T-helper 1 cell (primary cell): Measurements from ENCODE around the gene DDIAS.
A peak's percentile ranks its signal among the peaks of the same experiment; 100 is the strongest.
"Not testable (repeated sequence)": the region's sequence is repeated elsewhere in the genome, so short reads cannot be mapped to it uniquely, and the experiment has no call there.

Source experiments
- DNase-seq, 5 donors: peaks; one replicate each; pipeline ENCODE4 v3.0.0-alpha.2; 2012 to 2020

The DDIAS gene

DNA sequence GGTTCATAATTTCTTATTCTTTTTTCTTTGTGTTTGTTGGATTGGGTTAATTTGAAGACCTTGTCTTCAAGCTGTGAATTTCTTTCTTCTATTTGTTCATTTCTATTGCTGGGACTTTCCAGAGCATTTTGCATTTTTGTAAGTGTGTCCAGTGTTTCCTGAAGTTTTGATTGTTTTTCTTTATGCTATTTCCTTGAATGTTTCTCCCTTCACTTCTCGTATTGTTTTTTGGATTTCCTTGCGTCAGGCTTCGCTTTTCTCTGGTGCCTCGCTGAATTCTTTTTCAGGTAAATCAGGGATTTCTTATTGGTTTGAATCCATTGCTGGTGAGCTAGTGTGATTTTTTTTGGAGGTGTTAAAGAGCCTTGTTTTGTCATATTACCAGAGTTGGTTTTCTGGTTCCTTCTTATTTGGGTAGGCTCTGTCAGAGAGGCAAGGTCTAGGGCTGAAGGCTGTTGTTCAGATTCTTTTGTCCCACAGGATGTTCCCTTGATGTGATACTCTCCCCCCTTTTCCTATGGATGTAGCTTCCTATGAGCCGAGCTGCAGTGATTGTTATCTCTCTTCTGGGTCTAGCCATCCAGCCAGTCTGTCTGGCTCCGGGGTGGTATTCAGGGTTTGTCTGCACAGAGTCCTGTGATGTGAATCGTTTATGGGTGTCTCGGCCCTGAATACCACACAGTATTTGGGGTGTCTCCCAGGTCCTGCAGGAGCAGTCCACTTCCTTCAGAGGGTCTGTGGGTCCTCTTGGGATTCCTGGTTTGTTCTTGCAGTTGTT lies 21.0 kb downstream of the DDIAS start:
- not testable (repeated sequence) for DNase-seq

DNA sequence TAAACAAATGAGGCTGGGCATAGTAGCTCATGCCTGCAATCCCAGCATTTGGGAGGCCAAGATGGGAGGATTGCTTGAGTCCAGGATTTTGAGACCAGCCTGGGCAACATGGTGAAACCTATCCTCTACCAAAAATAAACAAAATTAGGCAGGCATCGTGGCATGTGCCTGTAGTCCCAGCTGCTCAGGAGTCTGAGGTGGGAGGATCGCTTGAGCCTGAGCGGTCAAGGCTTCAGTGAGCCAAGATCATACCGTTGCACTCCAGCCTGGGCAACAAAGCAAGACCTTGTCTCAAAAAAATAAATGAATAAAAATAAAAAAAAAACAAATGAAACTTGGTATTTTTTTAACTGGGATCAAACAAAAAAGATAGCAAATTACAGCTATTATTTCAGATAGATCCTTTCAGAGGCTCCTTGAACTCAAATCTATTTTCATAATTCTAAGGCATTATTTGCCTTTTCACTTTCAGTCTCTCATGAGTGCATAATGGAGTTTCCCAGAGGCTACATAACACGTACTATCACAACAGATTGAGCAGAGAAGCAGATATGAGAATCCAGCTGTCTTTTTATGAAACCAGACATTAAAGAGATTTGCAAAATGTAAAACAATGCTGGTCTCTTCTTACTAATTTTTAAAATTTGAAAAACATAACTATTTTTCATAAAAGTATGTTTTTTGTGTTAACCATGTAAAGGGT lies 23.1 kb downstream of the DDIAS start:
- DNase-seq, result no peak

DNA sequence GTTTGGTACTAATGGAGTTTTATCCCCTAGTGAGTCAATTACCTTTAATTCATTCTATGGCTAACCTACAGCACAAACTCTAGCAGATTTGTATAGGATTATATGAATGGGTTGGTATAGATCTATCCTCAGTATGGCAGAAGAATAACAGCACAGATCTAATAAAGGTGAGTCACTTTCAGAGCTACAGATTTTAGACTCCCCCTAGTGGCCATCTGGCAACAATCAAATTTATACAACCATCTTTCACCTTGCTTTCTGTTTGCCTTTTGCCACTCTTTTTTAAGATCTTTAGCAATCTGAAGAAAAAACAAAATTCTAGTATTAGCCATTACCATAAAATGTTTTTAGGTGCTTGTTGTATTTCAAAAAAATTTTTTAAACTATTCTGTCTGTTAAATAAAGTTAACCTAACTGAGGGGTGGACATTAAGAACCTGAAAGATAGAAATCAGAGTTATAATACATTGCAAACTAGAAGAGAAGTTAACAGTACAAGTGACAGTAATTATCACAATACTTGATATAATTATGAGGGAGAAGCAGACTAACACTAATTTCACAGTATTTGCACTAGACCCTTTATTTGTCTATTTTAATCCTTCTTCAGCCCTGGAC lies 25.8 kb downstream of the DDIAS start:
- peak in 3 of 5 donors; percentile 2 to 68 (median 25) for DNase-seq

DNA sequence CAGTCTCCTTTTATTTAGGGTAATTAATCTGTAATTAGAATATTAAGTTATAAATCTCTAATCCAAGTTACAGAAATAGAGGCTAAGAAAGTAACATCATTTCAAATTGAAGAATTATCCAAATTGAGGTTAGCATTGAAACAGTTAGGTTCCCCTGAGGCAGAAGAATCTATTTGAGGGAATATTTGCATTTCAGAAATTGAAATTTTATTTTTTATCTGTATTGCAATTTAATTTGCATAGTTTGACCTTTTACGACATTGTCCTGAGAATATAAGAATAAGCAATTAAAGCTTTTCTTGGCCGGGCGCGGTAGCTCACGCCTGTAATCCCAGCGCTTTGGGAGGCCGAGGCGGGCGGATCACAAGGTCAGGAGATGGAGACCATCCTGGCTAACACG lies 27.6 kb downstream of the DDIAS start:
- no peak for DNase-seq

DNA sequence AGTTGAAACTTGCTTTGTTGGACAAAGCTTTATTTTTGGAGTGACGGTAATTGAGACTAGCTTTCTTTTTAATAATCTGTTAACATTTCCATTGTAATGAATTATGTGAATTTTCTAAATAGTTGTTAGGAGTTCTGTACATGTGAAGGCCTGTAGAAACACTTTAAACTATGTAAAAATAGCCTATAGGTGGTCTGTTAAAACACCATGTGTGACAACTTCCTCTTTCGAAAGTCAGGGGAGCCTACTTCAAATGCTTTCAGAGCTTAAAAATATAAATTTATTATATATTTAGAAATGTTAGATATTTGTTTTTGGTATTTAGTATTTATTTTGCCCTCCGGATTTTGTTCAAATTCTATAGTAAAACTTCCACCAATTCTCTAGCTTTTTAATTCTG lies 28.7 kb downstream of the DDIAS start:
- DNase-seq, result no peak

DNA sequence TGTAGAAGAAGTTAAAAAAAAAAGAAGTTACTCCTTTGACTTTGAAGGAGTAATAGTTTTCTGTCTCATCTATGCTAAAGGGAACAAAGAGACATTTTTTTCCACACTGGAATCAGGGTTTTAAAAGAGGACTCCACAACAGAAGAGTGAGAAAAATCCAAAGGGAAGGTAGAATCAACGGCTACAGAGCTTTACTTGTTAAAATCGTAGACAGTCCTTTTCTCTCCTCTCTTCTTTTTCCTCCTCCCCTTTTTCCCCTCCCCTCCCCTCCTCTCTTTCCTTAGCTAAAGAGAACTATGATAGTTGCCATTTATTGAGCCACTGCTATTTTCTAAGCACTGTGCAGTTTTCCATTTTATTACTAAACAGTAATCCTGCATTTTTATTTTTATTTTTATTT lies 29.2 kb downstream of the DDIAS start:
- no peak for DNase-seq

DNA sequence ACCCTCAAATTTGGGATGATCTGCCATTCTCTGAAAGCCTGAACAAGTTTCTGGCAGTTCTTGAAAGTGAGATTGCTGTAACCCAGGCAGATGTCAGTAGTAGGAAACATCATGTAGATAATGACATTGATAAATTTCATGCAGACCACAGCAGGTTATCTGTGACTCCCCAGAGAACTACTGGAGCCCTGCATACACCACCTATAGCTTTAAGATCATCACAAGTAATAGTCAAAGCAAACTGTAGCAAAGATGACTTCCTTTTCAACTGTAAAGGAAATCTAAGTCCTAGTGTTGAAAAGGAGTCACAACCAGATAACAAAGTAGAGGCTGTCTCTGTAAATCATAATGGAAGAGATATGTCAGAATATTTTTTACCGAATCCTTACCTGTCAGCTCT lies 31.0 kb downstream of the DDIAS start:
- no peak for DNase-seq

DNA sequence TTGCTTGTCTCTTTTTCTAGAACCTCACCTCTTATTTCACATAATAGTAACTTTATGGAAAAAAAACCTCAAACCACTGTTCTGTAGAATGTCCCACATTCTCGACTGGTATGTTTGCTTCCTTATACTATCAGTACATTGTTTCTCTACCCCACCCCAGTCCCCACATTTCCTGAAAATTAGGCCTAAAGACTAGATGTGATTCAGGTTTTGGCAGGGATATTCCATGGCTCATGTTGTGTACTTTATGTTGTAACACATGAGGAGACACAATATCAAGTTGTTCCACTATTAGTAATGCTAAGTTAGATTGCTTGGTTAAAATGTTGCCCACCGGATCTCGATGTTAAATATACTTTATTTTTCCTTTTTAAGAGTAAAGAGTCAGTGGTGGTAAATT lies 34.7 kb downstream of the DDIAS start:
- DNase-seq, result no peak

DNA sequence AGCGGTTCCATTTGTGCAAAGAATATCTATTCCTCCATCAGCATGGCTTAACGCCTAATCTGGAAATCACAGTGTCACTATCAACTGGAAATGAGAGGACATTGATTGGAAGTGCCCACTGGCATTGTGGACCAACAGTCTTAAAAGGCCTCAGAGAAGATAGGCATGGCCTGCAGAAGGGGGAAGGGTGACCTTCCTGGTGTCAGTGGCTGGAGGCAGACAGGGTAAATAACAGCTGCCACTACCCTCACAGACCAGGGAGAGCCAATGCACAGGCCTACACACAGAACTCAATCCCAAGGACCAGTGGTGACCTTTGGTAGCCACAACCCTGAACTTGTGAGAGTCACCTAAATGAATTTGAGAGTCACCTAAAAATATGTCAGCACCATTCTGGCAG lies 36.0 kb downstream of the DDIAS start:
- no peak for DNase-seq

DNA sequence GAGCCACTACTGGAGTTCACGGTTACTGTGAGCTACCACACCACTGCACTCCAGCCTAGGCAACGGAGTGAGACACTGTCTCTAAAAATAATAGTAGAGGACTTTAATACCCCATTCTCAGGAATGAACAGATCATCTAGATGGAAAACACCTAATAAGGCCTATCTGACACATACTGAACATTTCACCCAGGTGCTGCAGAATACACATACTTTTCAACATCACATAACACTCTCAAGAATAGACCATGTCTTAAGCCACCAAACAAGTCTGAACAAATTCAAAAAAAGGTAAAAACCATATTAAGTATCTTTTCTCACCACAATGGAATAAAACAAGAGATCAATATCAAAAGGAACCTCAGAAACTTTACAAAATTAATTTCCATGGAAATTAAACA lies 37.9 kb downstream of the DDIAS start:
- DNase-seq, result no peak

DNA sequence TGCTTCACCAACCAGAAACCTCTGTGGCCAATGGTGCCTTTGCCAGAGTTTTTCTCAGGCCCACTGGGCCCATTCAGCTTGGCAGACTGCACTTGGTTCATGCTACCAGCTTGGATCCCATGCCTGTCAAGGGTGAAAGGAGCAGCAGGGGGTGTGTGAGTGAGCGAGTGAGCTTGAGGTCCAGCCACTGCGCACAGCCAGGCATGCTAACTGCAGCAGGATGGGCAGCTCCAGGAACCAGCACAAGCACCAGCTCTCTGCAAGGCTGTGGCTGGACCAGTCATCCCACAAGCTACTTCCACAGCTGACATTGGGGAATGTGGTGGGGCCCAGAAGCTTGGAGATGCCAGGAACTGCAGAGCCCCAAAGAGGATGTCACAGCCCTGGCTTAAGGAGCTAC lies 40.8 kb downstream of the DDIAS start:
- DNase-seq, result no peak

DNA sequence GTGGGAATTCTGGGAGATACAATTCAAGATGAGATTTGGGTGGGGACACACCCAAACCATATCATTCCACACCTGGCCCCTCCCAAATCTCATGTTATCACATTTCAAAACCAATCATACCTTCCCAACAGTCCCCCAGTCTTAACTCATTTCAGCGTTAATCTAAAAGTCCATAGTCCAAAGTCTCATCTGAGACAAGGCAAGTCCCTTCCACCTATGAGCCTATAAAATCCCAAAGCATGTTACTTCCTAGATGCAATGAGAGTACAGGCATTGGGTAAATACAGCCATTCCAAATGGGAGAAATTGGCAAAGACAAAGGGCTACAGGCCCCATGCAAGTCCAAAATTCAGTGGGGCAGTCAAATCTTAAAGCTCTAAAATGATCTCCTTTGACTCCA lies 41.9 kb downstream of the DDIAS start:
- not testable (repeated sequence) for DNase-seq

DNA sequence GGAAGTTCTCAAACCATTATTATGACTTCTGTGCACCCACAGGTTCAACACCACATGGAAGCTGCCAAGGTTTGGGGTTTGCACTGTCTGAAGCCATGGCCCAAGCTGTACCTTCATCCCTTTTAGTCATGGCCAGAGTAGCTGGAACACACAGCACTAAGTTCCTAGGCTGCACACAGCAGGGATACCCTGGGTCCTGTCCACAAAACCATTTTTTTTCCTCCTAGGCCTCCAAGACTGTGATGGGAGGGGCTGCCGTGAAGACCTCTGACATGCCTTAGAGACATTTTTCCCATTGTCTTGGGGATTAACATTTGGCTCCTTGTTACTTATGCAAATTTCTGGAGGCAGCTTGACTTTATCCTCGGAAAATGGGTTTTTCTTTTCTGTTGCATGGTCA lies 42.7 kb downstream of the DDIAS start:
- no peak for DNase-seq

DNA sequence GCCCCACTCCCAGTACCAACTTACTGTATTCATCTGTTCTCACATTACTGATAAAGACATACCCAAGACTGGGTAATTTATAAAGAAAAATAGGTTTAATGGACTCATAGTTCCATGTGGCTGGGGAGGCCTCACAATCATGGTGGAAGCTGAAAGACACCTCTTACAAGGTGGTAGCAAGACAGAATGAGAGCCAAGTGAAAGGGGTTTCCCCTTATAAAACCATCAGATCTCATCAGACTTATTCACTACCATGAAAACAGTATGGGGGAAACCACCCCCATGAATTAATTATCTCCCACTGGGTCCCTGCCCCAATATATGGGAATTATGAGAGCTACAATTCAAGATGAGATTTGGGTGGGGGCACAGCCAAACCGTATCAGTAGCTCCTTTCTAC lies 43.5 kb downstream of the DDIAS start:
- not testable (repeated sequence) for DNase-seq

DNA sequence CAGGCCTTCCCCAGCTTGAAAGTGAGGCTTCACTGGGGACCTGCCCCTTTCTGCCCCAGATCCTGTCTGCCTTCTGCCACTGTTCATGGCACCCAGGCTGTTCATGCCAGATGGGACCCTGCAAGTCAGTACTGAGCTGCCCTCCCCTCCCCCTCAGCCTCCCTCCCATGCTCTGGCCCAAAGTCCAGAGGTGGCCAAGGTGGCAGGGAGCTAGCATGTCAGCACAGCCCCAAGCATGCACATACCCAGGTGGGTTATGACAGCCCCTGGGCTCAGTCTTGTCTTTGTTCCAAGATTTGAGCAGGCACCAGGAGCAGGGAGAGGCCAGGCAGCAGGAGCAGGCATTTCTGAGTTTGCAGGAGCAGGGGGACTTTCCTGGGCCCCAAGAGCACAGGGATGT lies 44.1 kb downstream of the DDIAS start:
- DNase-seq, result no peak

DNA sequence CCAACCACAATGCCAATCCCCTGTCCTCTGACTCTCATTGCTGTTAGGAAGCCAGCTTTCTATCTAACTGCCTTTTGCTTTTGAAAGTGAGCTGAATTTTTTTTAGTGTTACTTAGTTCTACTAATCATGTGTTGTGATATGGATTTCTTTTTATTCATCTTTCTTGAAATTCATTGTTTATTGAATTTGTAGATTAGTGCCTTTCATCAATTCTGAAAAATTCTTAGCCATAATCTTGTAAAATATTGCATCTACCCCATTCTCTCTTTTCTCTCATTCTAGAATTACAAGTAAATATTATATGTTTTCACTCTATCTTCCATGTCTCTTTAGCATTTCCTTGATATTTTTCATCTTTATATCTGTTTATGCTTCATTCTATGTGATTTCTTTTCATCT lies 47.8 kb downstream of the DDIAS start:
- DNase-seq, result no peak

DNA sequence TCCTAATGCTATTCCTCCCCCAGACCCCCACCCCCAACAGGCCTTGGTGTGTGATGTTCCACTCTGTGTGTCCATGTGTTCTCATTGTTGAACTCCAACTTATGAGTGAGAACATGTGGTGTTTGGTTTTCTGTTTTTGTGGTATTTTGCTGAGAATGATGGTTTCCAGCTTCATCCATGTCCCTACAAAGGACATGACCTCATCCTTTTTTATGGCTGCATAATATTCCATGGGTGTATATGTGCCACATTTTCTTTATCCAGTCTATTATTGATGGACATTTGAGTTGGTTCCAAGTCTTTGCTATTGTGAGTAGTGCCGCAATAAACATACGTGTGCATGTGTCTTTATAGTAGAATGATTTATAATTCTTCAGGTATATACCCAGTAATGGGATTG lies 49.0 kb downstream of the DDIAS start:
- not testable (repeated sequence) for DNase-seq

DNA sequence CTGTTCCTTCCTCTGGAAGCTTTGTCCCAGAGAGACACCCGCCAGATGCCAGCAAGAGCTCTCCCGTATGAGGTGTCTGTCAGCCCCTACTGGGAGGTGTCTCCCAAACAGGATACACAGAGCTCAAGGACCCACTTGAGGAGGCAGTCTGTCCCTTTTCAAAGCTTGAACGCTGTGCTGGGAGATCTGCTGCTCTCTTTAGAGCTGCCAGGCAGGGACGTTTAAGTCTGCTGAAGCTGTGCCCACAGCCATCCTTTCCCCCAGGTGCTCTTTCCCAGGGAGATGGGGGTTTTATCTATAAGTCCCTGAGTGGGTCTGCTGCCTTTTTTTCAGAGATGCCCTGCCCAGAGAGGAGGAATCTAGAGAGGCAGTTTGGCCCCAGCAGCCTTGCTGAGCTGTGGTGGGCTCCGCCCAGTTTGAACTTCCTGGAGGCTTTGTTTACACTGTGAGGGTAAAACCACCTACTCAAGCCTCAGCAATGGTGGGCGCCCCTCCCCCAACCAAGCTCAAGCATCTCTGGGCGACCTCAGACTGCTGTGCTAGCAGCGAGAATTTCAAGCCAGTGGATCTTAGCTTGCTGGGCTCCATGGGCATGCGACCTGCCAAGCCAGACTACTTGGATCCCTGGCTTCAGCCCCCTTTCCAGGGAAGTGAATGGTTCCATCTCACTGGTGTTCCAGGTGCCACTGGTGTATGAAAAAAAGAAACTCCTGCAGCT lies 54.4 kb downstream of the DDIAS start:
- DNase-seq, result peak in 4 of 5 donors; percentile 36 to 70 (median 58)

DNA sequence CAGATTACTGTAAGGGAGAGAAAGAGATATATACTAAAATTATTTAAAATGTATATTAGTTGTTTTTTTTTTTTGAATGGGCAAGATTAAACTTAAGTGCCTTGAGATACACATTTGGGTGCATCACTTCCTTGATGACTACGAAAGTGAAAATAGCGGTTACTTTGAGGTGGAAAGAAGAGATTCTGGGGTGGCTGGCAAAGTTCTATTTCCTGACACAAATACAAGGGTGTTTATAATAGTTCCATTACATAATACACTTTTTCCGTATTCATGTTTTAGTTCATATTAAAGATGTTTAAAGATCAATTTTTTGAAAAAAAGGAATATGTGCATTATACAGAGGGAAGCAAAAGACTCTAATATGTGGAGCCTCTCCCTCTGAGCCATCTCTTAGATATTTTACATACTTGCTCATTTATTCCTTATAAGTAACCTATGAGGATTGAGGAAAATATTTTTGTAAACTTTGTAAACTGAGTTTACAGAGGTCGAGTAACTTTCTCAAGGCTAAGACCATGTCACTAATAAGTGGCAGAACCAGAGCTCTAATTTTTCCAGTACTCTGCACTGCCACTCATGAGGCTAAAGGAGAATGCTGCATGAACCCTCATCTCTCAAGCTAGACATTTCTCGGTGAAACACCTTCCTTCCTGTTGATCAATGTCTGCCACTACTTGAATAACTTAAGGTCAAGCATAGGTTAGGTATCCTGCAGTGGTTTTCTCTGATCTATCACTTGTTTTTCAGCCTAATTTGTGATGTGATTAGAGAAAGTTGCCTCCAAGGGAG lies 58.6 kb downstream of the DDIAS start:
- DNase-seq, result peak in 3 of 5 donors; percentile 23 to 83 (median 32)

DNA sequence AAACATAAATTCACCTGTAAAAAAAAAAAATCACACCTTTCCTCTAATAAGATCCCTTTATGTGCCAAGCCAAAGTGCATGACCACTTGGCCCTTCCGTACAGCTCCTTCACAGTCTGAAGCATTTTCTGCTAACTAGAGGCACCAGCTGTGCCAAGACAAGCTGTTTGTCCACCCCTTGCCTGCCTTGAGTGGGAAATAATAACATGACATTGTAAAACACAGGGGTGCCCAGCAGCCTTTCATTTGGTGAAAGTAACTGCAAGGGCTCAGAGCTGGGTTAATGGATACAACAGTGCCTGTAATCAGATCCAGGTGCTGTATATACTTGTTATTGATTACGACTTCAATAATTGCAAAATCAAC lies 59.2 kb downstream of the DDIAS start:
- DNase-seq, result no peak

DNA sequence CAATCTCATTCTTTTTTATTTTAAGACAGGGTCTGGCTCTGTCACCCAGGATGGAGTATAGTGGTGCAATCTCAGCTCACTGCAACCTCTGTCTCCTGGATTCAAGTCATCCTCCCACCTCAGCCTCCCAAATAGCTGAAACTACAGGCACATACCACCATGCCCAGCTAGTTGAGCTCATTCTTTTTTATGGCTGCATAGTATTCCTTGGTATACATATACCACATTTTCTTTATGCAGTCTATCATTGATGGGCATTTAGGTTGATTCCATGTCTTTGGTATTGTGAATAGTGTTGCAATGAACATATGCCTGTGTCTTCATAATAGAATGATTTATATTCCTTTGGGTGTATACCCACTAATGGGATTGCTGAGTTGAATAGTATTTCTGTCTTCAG lies 60.5 kb downstream of the DDIAS start:
- not testable (repeated sequence) for DNase-seq

DNA sequence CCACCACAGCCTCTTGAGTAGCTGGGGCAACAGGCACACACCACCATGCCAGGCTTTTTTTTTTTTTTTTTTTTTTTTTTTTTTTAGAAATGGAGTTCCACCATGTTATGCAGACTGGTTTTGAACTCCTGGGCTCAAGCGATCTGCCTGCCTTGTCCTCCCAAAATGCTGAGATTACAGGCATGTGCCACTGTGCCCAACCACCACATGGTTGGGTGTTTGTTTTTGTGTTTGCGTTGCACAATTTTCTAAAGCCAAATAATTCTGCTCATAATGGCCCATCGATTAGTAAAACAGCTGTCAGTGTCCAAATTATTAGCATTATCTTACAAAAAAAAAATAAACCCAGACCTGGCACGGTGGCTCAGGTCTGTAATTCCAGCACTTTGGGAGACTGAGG lies 65.8 kb downstream of the DDIAS start:
- DNase-seq, result no peak

DNA sequence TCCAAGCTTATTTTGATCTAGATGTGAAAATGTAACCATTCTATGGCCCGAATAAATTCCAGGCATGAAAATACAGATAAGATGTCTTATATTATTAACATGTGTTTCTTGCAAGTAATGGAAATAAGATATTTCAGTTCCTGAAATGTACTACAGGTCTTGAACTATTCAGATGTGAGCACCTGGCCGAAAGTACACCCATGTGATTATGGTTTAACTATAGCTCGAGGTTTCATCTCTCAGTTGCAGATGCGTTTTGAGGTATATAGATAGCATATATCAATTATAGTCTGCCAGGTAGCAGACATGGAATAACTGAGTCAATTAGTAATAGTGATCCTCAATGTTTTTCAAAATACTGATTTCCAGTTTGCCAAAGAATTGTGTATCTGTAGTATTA lies 68.3 kb downstream of the DDIAS start:
- DNase-seq, result no peak
